HCT116 (cell line): ENCODE data around the gene XYLT1. TPM values are rescaled to one million over a fixed set of nuclear protein-coding genes. Genes with fewer than 3 reads are reported as not detected.

Experiments used
- ATAC-seq: fragments of 200-7000 bp; cut with Tn5 transposase; 2 replicates; pipeline ENCODE4 v1.9.1; 2020; ENCODE audit warnings: mild to moderate bottlenecking, moderate library complexity
- BruUV-seq: library from RNA; stranded (reverse); fragments of 400-500 nt; replicated peaks from 2 replicates; lab custom pipeline; 2021; lab: Mats Ljungman, UMichigan
- CTCF ChIA-PET: fragments of 300-600 bp; sonication (Branson Sonifier 250); formaldehyde crosslinking; loops from one replicate; lab custom pipeline; 2021; ENCODE audit warnings: antibody characterized with exemption; lab: Charles Lee
- POLR2A ChIA-PET: fragments of 300-600, 350-600 bp; sonication (Branson Sonifier 250); formaldehyde crosslinking; loops from one replicate; lab custom pipeline; 2021; ENCODE audit warnings: antibody characterized with exemption; lab: Charles Lee
- RAD21 ChIA-PET, 2 experiments: fragments of 300-600 bp; sonication (Branson Sonifier 250); formaldehyde crosslinking; loops; one replicate each; lab custom pipeline; 2023; ENCODE audit warnings: low total read pairs in 2 of 2; ENCODE audit not compliant: uncharacterized antibody in 2 of 2, unreplicated experiment in 2 of 2, low non-redundant PET in 1 of 2; lab: Charles Lee
- DNase-seq: peaks from one replicate; pipeline ENCODE4 v3.0.0-alpha.2; 2010; ENCODE audit warnings: low read depth, low spot score
- H2AFZ ChIP-seq: fragments of 200-600 bp; shearing (Covaris generic), sonication (generic); 2 replicates; pipeline ENCODE4 v1.6.1; 2017; ENCODE audit warnings: low read depth, mixed run types, mixed read lengths, antibody characterized with exemption, low read length; ENCODE audit not compliant: poor library complexity, severe bottlenecking
- H3K27ac ChIP-seq: 2 replicates; pipeline ENCODE4 v1.5.1; 2012; ENCODE audit warnings: low read depth, low read length
- H3K27me3 ChIP-seq: fragments of 200-600 bp; sonication (generic); 2 replicates; pipeline ENCODE4 v1.6.1; 2016; ENCODE audit warnings: mixed run types, low read length, mixed read lengths; ENCODE audit not compliant: insufficient read depth
- H3K36me3 ChIP-seq, 2 experiments: fragments of 200-500 bp in 1 of 2; fragments of 200-600 bp in 1 of 2; sonication (Bioruptor generic) in 1 of 2; sonication (generic) in 1 of 2; 2 replicates each; pipeline versions ENCODE4 v1.5.1 to v1.6.1; 2014 to 2016; ENCODE audit warnings: low read length in 2 of 2, inconsistent platforms in 1 of 2, mixed read lengths in 1 of 2, mixed run types in 1 of 2; ENCODE audit not compliant: insufficient read depth in 2 of 2, control insufficient read depth in 1 of 2
- H3K4me1 ChIP-seq, 2 experiments: fragments of 200-600 bp in 1 of 2; sonication (generic) in 1 of 2; 2 replicates each; pipeline versions ENCODE4 v1.5.1 to v1.6.1; 2012 to 2017; ENCODE audit warnings: low read length in 2 of 2, inconsistent platforms in 1 of 2, mild to moderate bottlenecking in 1 of 2, mixed read lengths in 1 of 2, mixed run types in 1 of 2, moderate library complexity in 1 of 2; ENCODE audit not compliant: insufficient read depth in 2 of 2, control insufficient read depth in 1 of 2
- H3K4me2 ChIP-seq: fragments of 200-600 bp; sonication (generic); 2 replicates; pipeline ENCODE4 v1.6.1; 2017; ENCODE audit warnings: mixed run types, low read length, mixed read lengths
- H3K4me3 ChIP-seq, 2 experiments: fragments of 200-600 bp in 1 of 2; sonication (generic) in 1 of 2; replicated peaks in 1 of 2; 2 replicates each; pipeline ENCODE4 v1.5.1; 2011 to 2016; ENCODE audit warnings: low read length in 2 of 2, control low read depth in 1 of 2, low read depth in 1 of 2, mild to moderate bottlenecking in 1 of 2, mixed read lengths in 1 of 2, mixed run types in 1 of 2
- H3K79me2 ChIP-seq: fragments of 200-600 bp; sonication (generic); 2 replicates; pipeline ENCODE4 v1.6.1; 2017; ENCODE audit warnings: mild to moderate bottlenecking, mixed run types, low read length, moderate library complexity, mixed read lengths; ENCODE audit not compliant: insufficient read depth
- H3K9ac ChIP-seq: fragments of 200-600 bp; sonication (generic); 2 replicates; pipeline ENCODE4 v1.6.1; 2016; ENCODE audit warnings: low read length, mixed read lengths
- H3K9me2 ChIP-seq: fragments of 200-600 bp; sonication (generic), shearing (Covaris generic); 2 replicates; pipeline ENCODE4 v1.6.1; 2017; ENCODE audit warnings: mixed run types, mild to moderate bottlenecking, moderate library complexity; ENCODE audit not compliant: insufficient read depth
- H3K9me3 ChIP-seq, 2 experiments: fragments of 200-500 bp in 1 of 2; fragments of 200-600 bp in 1 of 2; sonication (Bioruptor generic) in 1 of 2; sonication (generic) in 1 of 2; 2 replicates each; pipeline ENCODE4 v1.6.1; 2014 to 2017; ENCODE audit warnings: low read length in 2 of 2, mixed read lengths in 2 of 2, inconsistent platforms in 1 of 2, low read depth in 1 of 2, mild to moderate bottlenecking in 1 of 2, mixed run types in 1 of 2, moderate library complexity in 1 of 2; ENCODE audit not compliant: control insufficient read depth in 1 of 2, insufficient read depth in 1 of 2
- H4K20me1 ChIP-seq: fragments of 200-600 bp; sonication (generic), shearing (Covaris generic); 2 replicates; pipeline ENCODE4 v1.6.1; 2017; ENCODE audit warnings: mixed run types, mild to moderate bottlenecking, moderate library complexity; ENCODE audit not compliant: insufficient read depth
- ATF3 ChIP-seq: IDR thresholded peaks from 2 replicates; pipeline ENCODE4 v1.6.1; 2012
- CBX3 ChIP-seq: IDR thresholded peaks from 2 replicates; pipeline ENCODE4 v1.6.1; 2012; ENCODE audit warnings: low read depth
- CEBPB ChIP-seq: IDR thresholded peaks from 2 replicates; pipeline ENCODE4 v1.6.1; 2012; ENCODE audit warnings: low read depth
- CTCF ChIP-seq, 3 experiments: fragments of 200-600 bp in 1 of 3; sonication (generic) in 1 of 3; IDR thresholded peaks in 2 of 3; conservative IDR thresholded peaks in 1 of 3; 2 replicates each; pipeline ENCODE4 v1.5.1; 2012 to 2017; ENCODE audit warnings: low read depth in 2 of 3, low read length in 2 of 3, antibody characterized with exemption in 1 of 3, borderline replicate concordance in 1 of 3, control low read depth in 1 of 3, mild to moderate bottlenecking in 1 of 3, mixed read lengths in 1 of 3, mixed run types in 1 of 3, moderate library complexity in 1 of 3; ENCODE audit not compliant: insufficient read depth in 1 of 3
- EGR1 ChIP-seq: IDR thresholded peaks from 2 replicates; pipeline ENCODE4 v1.6.1; 2012; ENCODE audit warnings: low read depth
- EZH2 ChIP-seq: fragments of 200-600 bp; sonication (generic); IDR thresholded peaks from 2 replicates; pipeline ENCODE4 v1.6.1; 2017; ENCODE audit warnings: antibody characterized with exemption, mixed run types
- FOSL1 ChIP-seq: IDR thresholded peaks from 2 replicates; pipeline ENCODE4 v1.6.1; 2012; ENCODE audit warnings: low read depth
- MAX ChIP-seq: IDR thresholded peaks from 2 replicates; pipeline ENCODE4 v1.6.1; 2012
- POLR2A ChIP-seq: IDR thresholded peaks from 2 replicates; pipeline ENCODE4 v1.7.0; 2011; ENCODE audit warnings: borderline replicate concordance; ENCODE audit not compliant: insufficient read depth, insufficient read length; ENCODE audit errors: extremely low read depth
- POLR2AphosphoS5 ChIP-seq: IDR thresholded peaks from 2 replicates; pipeline ENCODE4 v1.6.1; 2011; ENCODE audit warnings: mild to moderate bottlenecking, low read depth, low read length, moderate library complexity
- RAD21 ChIP-seq: IDR thresholded peaks from 2 replicates; pipeline ENCODE4 v1.6.1; 2012; ENCODE audit warnings: low read depth, mild to moderate bottlenecking
- SRF ChIP-seq: IDR thresholded peaks from 2 replicates; pipeline ENCODE4 v1.6.1; 2012; ENCODE audit warnings: low read depth
- TCF7L2 ChIP-seq: IDR thresholded peaks from 2 replicates; pipeline ENCODE4 v1.7.0; 2011; ENCODE audit warnings: borderline replicate concordance, inconsistent platforms; ENCODE audit not compliant: insufficient read depth, insufficient read length; ENCODE audit errors: extremely low read depth
- YY1 ChIP-seq: IDR thresholded peaks from 2 replicates; pipeline ENCODE4 v1.6.1; 2011; ENCODE audit warnings: low read length, low read depth, moderate library complexity, mild to moderate bottlenecking; ENCODE audit not compliant: insufficient replicate concordance; ENCODE audit errors: extremely low read depth
- ZBTB33 ChIP-seq: IDR thresholded peaks from 2 replicates; pipeline ENCODE4 v1.6.1; 2011; ENCODE audit warnings: mild to moderate bottlenecking, low read length, moderate library complexity; ENCODE audit not compliant: insufficient replicate concordance; ENCODE audit errors: extremely low read depth
- ZFX ChIP-seq: fragments of 450-650 bp; IDR thresholded peaks from 2 replicates; pipeline ENCODE4 v1.6.1; 2017
- intact Hi-C: fragments of 100-400 bp; cut with micrococcal nuclease; formaldehyde crosslinking; loops from 2 replicates; pipeline ENCODE4 v1.10.0; 2022
- total RNA-seq: library from RNA; stranded (reverse); gene quantifications from one replicate; pipeline ENCODE4 v1.2.1, GENCODE V29; 2021; ENCODE audit not compliant: unreplicated experiment

Gene XYLT1
- total RNA-seq, 1 experiment from 2014 or later: 4.5 TPM

GRCh38 chr16:17244872-17245551 lies 225.7 kb downstream of the XYLT1 start:
- H3K4me2 ChIP-seq: no peak overlapping the region
- H3K4me1 ChIP-seq: no peaks in the 10 kb centered on the region
- ChIA-PET CTCF (no interaction called here), RAD21 (no interaction called here), POLR2A (no interaction called here)
- H3K27me3 ChIP-seq: peaks cover 19% of the 10 kb centered on the region; the same call in 1 of the 2 replicates
- H3K9me3 ChIP-seq: no peaks in the 10 kb centered on the region
- H3K9me2 ChIP-seq: no peaks in the 10 kb centered on the region
- no peaks in the 10 kb centered on the region for H3K36me3 ChIP-seq
- intact Hi-C loops: no loop called here
- no peak overlapping the region for H2AFZ ChIP-seq
- no peaks in the 10 kb centered on the region for H3K79me2 ChIP-seq
- no peaks in the 10 kb centered on the region for H4K20me1 ChIP-seq
- H3K4me3 ChIP-seq: no peak overlapping the region
- H3K9ac ChIP-seq: no peak overlapping the region
- BruUV-seq: no TSS peak
- TF ChIP-seq TCF7L2: no peak
- TF ChIP-seq CBX3: no peak
- no peak for TF ChIP-seq RAD21
- TF ChIP-seq POLR2A: no peak
- TF ChIP-seq EZH2: no peak
- no peak for TF ChIP-seq FOSL1
- DNase-seq: no peak
- no peak for ATAC-seq
- no peak overlapping the region for H3K27ac ChIP-seq

- ChIA-PET POLR2A (no interaction called here), RAD21 (no interaction called here)
- no peak for TF ChIP-seq EZH2
- no peak for TF ChIP-seq ZFX
- TF ChIP-seq EGR1: no peak
- TF ChIP-seq MAX: no peak
- TF ChIP-seq YY1: no peak
- no peak for TF ChIP-seq POLR2AphosphoS5
- no peak for TF ChIP-seq ATF3
- no peak for TF ChIP-seq POLR2A
- no peak for TF ChIP-seq CBX3
- TF ChIP-seq ZBTB33: no peak
- TF ChIP-seq CEBPB: no peak
- TF ChIP-seq CTCF (IDR thresholded peaks at IDR 0.05 in 2 of 3, conservative IDR thresholded peaks at IDR 0.05 in 1 of 3; ENCODE audit: borderline replicate concordance in 1 of 3, insufficient read depth in 1 of 3, low read depth in 2 of 3, low read length in 2 of 3): no peak
- no peak for TF ChIP-seq SRF
Observed at GRCh38 chr16:17241264-17241835, 229.4 kb downstream of the XYLT1 start.

More at GRCh38 chr16:17241264-17241835, 229.4 kb downstream of the XYLT1 start:
- no TSS peak for BruUV-seq
- DNase-seq (no peak), ATAC-seq (no peak)
- CTCF ChIA-PET: no interaction called here
- Histone ChIP-seq H3K27me3 (peaks cover 18% of the 10 kb centered on the region; the same call in 1 of the 2 replicates), H3K9ac (no peak overlapping the region), H4K20me1 (no peaks in the 10 kb centered on the region), H3K9me2 (no peaks in the 10 kb centered on the region), H3K79me2 (no peaks in the 10 kb centered on the region), H2AFZ (no peak overlapping the region), H3K36me3 (no peaks in the 10 kb centered on the region), H3K4me1 (no peaks in the 10 kb centered on the region), H3K9me3 (no peaks in the 10 kb centered on the region), H3K4me3 (no peak overlapping the region), H3K4me2 (no peak overlapping the region), H3K27ac (no peak overlapping the region)
- intact Hi-C loops: no loop called here
